DND-41 (cell line): ENCODE measurements around the gene ZNF275.

ENCODE experiments used
- ATAC-seq: fragments of 200-7000 bp; cut with Tn5 transposase; 3 replicates; pipeline ENCODE4 v1.9.1; 2021; ENCODE audit warnings: low read depth; ENCODE audit not compliant: insufficient read depth
- DNase-seq: peaks from one replicate; pipeline ENCODE4 v3.0.0-alpha.2; 2020
- H2AFZ ChIP-seq: 2 replicates; pipeline ENCODE4 v1.6.0; 2012; ENCODE audit warnings: low read depth, low read length
- H3K27ac ChIP-seq: 2 replicates; pipeline ENCODE4 v1.5.1; 2012; ENCODE audit warnings: low read length, inconsistent platforms
- H3K27me3 ChIP-seq: fragments of 200-600 bp; sonication (generic); 2 replicates; pipeline ENCODE4 v1.6.0; 2012; ENCODE audit warnings: low read length, mild to moderate bottlenecking, inconsistent platforms; ENCODE audit not compliant: insufficient read depth, poor library complexity
- H3K36me3 ChIP-seq: 2 replicates; pipeline ENCODE4 v1.5.1; 2012; ENCODE audit warnings: low read length, inconsistent platforms; ENCODE audit not compliant: insufficient read depth
- H3K4me1 ChIP-seq: 2 replicates; pipeline ENCODE4 v1.5.1; 2012; ENCODE audit warnings: mild to moderate bottlenecking, low read length; ENCODE audit not compliant: insufficient read depth
- H3K4me2 ChIP-seq: 2 replicates; pipeline ENCODE4 v1.6.0; 2012; ENCODE audit warnings: mild to moderate bottlenecking, moderate library complexity, low read length, inconsistent platforms; ENCODE audit not compliant: insufficient read depth
- H3K4me3 ChIP-seq, 2 experiments: fragments of 200-600 bp in 1 of 2; shearing (Covaris generic) in 1 of 2; 2 replicates each; pipeline ENCODE4 v1.5.1; 2012 to 2016; ENCODE audit warnings: inconsistent platforms in 2 of 2, low read length in 2 of 2, mild to moderate bottlenecking in 2 of 2, low read depth in 1 of 2, moderate library complexity in 1 of 2
- H3K79me2 ChIP-seq: 2 replicates; pipeline ENCODE4 v1.6.0; 2012; ENCODE audit warnings: low read length, inconsistent platforms; ENCODE audit not compliant: insufficient read depth
- H3K9ac ChIP-seq: 2 replicates; pipeline ENCODE4 v1.6.0; 2012; ENCODE audit warnings: low read depth, mild to moderate bottlenecking, inconsistent platforms, low read length, moderate library complexity
- H3K9me3 ChIP-seq: 2 replicates; pipeline ENCODE4 v1.5.1; 2012; ENCODE audit warnings: low read length, moderate library complexity, mild to moderate bottlenecking, inconsistent platforms; ENCODE audit not compliant: insufficient read depth, severe bottlenecking
- H4K20me1 ChIP-seq: 2 replicates; pipeline ENCODE4 v1.6.0; 2012; ENCODE audit warnings: low read length; ENCODE audit not compliant: insufficient read depth
- CTCF ChIP-seq: IDR thresholded peaks from 2 replicates; pipeline ENCODE4 v1.5.1; 2012; ENCODE audit warnings: borderline replicate concordance, low read length, moderate library complexity, mild to moderate bottlenecking; ENCODE audit not compliant: poor library complexity, severe bottlenecking; ENCODE audit errors: extremely low read depth
- EZH2 ChIP-seq: IDR thresholded peaks from 3 replicates; pipeline ENCODE4 v1.6.1; 2012; ENCODE audit warnings: borderline replicate concordance, low read depth, mild to moderate bottlenecking, moderate library complexity, low read length, inconsistent platforms; ENCODE audit not compliant: severe bottlenecking

Gene ZNF275

DNA sequence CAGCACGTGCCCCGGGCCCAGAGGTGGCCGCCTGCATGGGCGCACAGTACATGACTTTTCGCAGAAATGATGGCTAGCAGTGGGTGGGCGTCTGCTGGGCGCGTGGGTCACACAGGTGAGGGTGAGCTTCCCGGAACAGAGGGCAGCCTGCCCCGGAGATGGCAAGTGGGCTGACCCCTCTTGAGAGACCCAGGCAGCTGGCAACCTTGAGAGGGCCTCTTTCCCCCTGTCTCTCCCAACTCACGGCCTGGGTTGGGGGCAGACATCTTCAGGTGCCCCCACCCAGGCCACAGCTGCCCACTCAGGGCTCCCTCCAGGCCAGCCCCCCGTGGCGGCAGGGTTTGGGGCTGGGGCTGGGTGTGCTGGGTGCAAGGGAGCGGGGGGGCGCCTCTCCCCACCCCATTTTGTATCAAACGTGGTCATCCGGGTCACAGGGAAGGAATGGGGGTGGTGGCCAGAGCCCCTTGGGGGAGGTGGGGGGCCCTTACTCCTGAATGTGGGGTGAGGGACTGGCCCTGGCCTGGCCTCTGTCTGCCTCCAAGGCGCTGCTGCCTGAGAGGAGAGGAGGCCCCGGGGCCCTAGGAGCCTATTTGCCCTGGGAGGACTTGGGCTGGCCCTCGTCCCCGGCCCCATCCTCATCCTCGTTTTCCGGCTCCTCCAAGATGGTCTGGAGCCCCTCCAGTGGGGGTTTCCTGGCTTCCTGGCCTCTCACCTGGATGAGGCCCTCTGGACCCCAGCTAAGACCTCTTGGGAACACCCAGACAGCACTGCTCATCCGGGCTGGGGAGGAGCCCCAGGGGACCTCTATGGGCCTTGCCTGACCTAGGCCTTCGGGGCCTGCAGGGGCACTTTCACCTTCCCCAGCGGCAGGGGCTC, 62.6 kb downstream of the ZNF275 start:
- no peak for DNase-seq

GRCh38 chrX:153397256-153397960, 63.5 kb downstream of the ZNF275 start:
- DNase-seq (no peak), ATAC-seq (no peak)
- Histone ChIP-seq H3K27ac (no peak overlapping the region), H4K20me1 (no peaks in the 10 kb centered on the region), H3K79me2 (no peaks in the 10 kb centered on the region), H3K27me3 (no peaks in the 10 kb centered on the region), H3K4me1 (no peaks in the 10 kb centered on the region), H3K36me3 (no peaks in the 10 kb centered on the region), H3K9ac (no peak overlapping the region), H3K4me3 (no peak overlapping the region), H3K9me3 (no peaks in the 10 kb centered on the region), H2AFZ (no peak overlapping the region), H3K4me2 (no peak overlapping the region)
- TF ChIP-seq EZH2 = no peak
- TF ChIP-seq CTCF = no peak

More for the DNA sequence above, 62.6 kb downstream of the ZNF275 start:
- no peak overlapping the region for H2AFZ ChIP-seq
- ATAC-seq = no peak
- no peaks in the 10 kb centered on the region for H3K9me3 ChIP-seq
- H3K36me3 ChIP-seq = no peaks in the 10 kb centered on the region
- no peak overlapping the region for H3K4me3 ChIP-seq
- H3K27ac ChIP-seq = no peak overlapping the region
- H3K27me3 ChIP-seq = no peaks in the 10 kb centered on the region
- H3K4me1 ChIP-seq = no peaks in the 10 kb centered on the region
- H3K9ac ChIP-seq = no peak overlapping the region
- no peak for TF ChIP-seq CTCF
- no peak for TF ChIP-seq EZH2
- H3K4me2 ChIP-seq = no peak overlapping the region
- no peaks in the 10 kb centered on the region for H4K20me1 ChIP-seq
- no peaks in the 10 kb centered on the region for H3K79me2 ChIP-seq

DNA sequence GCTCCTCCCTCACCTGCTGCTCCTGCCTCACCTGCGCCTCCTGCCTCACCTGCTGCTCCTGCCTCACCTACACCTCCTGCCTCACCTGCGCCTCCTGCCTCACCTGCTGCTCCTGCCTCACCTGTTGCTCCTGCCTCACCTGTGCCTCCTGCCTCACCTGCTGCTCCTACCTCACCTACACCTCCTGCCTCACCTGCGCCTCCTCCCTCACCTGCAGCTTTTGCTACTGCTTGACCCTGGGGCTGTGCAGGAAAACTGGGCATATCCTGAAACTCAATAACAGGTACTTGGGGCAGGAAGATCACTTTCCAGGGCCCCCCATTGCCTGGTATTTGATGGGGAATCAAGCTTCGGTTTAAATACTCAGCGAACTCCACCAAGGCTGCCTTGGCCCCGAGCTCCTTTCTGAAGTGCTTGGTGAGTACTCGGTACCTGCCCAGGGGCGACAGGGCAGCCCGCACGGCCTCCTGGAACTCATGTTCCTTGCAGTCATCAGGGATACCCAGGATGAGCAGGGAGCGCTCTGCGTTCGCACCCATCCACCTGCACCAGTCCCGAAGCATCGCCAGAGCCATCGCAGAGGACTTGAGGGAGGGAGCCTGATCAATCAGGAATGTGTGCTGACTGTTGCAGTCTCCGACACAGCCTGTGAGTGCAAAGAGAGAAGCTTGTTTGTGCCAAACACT, 64.5 kb downstream of the ZNF275 start:
- TF ChIP-seq CTCF = no peak
- no peak for TF ChIP-seq EZH2
- no peaks in the 10 kb centered on the region for H4K20me1 ChIP-seq
- no peaks in the 10 kb centered on the region for H3K36me3 ChIP-seq
- no peaks in the 10 kb centered on the region for H3K4me1 ChIP-seq
- H3K4me2 ChIP-seq = no peak overlapping the region
- H3K27me3 ChIP-seq = no peaks in the 10 kb centered on the region
- no peak overlapping the region for H3K9ac ChIP-seq
- no peak overlapping the region for H2AFZ ChIP-seq
- no peak for DNase-seq
- H3K9me3 ChIP-seq = no peaks in the 10 kb centered on the region
- H3K4me3 ChIP-seq = no peak overlapping the region
- H3K27ac ChIP-seq = no peak overlapping the region
- ATAC-seq = no peak
- H3K79me2 ChIP-seq = no peaks in the 10 kb centered on the region
